HG03064 (cell line): ENCODE measurements around the gene DIP2B.
A peak's percentile ranks its signal among the peaks of the same experiment; 100 is the strongest.

ENCODE experiments used
- ATAC-seq: cut with Tn5 transposase; IDR thresholded peaks from one replicate; pipeline ENCODE4 v1.9.1; 2021; ENCODE audit warnings: low read depth; ENCODE audit not compliant: unreplicated experiment

DIP2B gene

DNA sequence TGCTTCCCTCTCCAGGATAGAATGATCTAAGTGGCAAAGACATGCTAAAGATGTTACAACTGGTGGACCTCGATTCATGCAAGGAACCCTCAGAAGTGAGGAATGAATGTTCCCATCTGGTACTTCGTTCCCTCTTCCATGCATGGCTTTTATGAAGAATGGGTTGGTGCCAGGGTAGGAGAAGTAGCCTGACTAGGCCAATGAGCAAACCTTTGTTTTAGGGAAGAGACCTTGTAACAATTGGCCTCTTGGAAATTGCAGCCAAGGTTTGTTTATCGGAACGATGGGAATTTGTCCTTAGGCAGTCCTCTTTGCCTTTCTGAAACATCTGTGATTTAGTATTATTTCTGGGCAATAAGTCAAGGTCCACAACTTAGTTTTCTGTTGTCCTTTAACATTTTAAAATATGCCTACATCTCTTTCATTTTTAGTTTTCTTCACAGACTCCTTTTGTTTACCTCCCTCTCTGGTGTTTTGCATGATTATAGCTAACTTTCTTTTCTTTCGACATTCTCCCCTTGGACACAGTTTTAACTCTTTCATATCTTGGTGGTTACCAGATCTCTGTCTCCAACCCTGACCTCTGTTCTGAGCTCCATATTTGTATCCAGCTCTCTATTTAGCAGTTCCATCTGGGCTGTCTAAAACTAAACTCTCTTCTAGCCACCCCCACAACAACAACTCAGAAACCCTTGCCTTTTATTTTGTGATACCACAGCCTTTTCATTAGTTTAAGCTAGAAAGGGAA lies 70.0 kb downstream of the DIP2B start:
- no peak for ATAC-seq

DNA sequence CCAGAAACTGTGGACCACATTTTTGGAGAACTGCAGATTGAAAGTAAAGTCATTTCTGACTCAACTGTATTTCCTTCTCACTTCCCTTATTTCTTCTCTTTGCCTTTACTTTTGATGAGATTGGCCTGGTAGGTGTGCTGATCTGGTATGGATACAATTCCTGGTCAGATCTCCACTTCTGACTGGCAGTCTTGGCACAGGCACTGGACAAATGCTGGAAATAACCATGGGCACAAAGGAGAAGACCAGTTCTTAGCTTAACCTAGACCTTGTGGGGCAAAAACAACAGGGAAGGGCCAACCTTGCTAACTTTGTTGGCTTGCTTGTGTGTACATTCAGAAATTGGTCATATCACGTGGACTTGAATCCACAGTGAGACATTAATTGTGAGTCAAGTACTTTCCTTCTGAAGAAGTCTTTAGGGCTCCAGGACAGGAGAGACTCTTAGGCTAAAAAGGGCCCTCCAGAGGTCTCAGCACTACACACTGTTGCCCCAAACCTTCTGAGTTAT lies 75.0 kb downstream of the DIP2B start:
- ATAC-seq: no peak

DNA sequence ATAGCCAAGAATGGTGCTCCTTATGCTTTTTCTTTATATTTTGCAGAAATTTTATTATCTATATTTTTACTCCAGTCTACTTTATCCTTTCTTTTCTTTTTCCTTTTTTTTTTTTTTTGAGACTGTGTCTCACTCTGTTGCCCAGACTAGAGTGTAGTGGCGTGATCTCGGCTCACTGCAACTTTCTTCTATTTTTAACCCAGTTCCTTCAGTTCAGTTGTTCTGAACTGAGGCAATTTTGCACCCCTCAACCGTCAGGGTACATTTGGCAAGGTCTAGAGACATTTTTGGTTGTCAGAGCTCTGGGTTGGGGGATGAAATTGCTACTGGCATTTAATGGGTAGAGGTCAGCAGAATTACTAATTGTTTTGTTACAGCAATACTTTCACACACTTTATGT lies 75.7 kb downstream of the DIP2B start:
- ATAC-seq: no peak

DNA sequence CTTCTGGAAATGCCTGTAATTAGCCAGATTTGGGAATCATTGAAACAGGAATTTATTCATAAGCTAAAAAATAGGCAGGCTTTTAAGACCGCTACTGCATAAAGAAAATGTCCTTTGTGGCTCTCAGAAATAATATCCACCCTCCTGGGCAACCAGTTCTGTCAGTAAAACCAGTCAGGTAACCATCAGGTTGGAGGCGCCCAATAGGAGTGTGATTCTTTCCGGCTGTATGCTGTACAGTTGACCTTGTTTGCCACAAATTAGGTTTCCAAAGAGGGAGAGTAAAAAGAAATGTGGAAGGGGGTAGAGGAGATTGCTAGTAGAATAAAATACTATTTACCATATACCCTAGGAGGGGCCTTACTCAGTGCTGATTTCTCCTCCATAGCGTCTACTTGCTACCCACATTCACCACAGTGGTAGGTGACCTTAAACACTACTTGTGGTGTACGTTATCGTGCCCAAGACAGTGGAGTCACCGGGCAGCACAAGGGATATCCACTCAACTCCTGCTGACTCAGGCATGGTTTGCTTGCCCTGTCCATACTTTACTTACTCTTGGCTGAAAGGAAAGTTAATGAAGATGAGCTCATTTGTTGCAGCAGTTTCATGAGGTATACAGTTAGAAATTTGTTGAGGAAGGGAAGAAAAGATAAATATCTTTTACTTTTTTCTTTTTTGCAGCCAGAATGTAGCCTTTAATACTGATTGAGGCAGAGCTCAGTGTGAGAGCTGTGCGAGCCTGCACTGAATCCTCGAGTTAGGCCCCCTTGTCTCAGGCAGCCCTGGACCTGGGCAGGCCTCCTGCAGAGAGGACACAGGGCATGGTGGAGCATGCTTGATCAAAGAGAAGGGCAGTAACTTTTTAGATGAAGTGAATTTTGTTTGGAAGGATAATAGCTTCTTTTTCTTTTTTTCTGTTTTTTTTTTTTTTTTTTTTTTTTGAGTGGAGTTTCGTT lies 76.7 kb downstream of the DIP2B start:
- no peak for ATAC-seq

DNA sequence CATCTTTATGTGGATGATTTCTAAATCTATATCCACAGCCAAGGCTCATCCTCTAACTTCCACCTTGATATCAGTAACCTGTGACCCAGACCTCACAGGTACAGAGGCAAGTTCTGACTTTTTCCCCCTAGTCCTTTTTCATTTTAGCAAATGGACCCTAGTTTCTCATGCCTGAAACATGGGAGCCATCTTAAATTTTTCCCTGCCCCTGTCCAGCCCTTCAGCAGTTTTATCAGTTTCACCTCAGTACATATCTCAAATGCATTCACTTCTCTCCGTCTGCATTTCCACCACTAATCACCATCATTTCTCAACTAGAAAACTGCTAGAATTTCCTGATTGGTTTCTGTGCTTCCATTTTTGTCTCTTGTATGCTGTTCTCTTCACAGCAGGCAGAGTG lies 79.3 kb downstream of the DIP2B start:
- ATAC-seq: no peak

DNA sequence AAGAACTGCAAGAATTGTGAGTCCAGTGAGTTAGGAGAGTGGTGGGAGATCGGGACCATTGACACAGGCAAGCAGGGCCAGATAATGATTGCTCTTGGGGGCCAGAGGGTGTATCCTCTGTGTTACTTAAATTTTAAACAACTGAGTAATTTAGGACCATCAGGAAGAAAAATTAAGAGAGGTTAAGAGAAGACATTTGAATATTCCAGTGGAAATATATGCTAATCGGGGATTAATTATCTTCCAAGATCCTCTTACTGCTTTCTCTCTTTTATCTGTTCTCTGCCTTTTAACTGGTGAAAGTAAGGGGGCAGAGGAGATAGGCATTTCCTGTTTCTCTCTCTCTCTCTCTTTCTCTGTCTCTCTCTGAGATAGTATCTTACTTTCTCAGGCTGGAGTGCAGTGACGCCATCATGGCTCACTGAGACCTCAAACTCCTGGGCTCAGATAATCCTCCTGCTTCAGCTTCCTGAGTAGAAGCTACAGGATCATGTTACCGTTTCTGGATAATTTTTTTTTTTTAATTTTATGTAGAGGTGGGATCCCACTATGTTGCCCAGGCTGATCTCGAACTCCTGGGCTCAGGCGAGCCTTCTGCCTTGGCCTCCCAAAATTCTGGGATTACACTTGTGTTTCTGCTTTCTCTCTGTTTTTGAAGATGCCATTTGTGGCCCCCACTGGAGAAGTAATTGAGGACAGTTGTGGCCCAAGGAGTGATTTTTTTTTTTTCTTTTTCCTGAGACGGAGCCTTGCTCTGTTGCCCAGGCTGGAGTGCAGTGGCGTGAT lies 85.1 kb downstream of the DIP2B start:
- ATAC-seq: no peak

DNA sequence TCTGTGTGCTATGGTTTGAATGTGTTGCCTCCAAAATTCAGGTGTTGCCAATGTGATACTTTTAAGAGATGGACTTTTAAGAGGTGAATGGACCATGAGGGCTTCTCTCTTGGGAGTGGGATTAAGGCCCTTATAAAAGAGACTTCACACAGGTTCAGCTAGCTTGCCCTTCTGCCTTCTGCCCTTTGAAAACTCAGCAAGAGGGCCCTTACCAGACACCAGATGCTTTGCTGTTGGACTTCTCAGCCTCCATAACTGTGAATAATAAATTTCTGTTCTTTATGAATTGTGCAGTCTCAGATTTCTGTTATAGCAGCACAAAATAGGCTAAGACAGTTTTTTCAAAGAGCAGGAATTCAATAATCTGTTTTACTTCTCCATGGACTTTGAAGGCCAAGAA lies 86.1 kb downstream of the DIP2B start:
- no peak for ATAC-seq

DNA sequence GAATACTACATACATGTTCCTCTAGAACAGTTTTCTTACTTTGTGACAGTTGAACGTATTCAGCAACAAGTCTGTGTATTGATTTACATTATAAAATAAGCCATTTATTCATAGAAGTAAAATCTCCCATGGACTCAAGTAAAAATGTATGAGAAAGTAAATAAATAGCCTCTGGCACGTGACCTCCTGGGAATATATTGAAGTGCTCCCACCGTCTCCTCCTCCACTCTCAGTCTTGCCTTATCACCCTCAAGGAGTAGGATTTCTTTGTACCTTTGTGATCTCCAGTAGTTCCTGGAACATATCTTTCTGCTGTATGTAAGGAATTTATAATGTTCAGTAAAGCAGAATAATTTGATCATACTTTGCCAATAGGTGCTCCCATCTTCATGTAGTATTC lies 90.9 kb downstream of the DIP2B start:
- no peak for ATAC-seq

DNA sequence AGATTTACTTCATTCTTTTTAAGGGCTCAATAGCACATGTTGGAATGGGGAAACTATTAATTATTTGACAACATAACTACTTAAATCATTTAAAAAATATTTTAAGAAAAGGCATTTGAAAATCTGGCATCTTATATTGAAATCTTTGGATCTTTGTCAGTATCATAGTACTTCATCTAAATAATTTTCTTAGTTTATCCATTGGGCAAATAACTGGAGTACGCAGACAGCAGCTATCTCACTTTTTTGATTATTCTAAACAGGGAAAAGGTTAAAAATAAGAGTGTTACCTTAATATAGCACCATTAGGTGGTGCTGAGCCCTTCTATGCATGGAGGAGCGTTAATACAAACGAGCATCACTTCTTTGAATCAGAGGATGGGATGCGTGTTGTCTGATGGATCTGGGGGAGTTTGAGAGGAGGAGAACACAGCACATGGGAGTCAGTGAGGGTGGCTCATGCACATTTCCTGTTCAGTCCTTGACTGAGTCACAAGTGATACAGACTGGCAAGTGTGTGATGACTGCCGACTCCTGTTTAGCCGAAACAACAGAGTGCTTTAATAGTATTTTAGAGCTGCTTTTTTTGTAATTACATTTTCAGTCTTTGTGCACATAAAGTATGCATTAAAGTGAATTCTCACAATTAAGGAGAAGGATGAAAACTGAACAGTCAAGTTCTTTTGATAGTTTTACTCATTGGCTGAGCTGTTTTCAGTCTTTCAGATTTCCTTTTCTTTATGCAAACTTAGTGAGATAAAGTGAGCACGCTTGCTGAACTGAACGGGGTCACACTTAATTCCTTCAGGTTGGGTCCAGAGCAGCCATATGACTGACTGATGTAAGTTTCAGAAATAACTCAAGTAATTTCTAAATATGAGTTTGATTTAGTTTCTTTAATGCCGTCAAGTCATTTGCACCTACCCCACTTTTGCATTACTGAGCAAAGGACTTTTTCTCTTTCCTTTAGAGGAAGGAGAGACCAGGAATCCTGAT lies 92.7 kb downstream of the DIP2B start:
- peak; percentile 88 for ATAC-seq

DNA sequence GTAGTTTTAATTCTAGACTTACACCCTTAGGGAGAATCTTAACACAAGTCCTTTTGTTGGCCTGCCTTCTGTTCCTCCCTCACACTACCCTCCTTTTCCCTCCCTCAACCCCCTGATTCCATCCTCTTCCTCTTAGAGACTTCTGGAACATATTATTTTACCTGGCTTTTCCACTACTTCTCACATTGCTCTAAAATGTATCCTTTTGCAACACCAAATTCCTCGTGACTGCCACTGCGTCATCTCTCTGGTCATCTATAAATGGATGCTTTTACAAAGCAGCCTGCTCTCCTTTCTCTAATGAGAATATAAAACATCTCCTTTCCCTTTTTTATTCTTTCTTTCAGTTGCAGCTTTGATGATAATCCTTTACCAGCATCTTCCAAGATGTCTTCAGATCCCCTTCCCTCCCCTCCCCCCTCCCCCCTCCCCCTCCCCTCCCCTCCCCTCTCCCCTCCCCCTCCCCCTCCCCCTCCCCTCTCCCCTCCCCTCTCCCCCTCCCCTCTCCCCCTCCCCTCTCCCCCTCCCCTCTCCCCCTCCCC lies 93.6 kb downstream of the DIP2B start:
- ATAC-seq: no peak

DNA sequence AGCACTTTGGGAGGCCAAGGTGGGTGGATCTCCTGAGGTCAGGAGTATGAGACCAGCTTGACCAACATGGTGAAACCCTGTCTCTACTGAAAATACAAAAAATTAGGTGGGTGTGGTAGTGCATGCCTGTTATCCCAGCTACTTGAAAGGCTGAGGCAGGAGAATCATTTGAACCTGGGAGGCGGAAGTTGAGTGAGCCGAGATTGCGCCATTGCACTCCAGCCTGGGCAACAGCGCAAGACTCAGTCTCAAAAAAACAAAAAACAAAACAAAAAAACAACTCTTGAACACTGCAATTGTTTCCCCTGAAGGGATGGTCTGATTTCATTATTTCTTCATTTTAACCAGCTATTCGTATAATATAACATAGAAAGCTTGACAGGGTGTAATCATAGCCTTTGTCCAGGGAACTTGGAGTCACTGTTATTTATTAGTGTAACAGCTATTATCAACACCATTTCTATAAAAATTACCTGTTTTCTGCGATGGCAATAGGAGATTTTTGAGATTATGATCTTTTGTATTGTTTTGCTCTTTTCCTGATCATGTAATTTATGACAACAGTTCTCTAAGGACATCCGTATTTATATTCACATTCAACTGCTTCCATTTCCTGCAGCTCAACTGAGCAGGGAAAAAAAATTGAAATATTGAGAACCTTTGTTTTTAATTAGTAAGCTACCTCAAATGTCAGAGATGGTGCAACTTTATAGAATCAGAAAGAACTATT lies 94.7 kb downstream of the DIP2B start:
- no peak for ATAC-seq

DNA sequence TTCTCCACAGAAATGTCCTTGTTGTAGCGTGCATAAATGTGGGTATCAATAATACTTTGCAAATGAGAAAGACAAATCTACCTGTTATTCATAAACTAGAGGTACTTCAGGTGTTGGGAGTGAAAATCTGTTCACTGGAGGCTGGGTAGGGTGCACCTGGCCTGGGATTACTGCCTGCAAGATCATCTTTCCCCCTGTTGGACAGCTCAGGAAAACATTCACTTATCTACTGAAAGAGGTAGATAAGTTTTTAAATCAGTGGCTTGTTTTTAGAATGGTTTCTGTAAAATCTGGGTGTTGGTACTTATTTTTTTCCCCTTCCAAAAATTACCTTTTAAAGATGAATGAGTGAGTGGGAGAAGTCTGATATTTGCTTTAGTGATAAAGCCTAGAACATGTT lies 95.6 kb downstream of the DIP2B start:
- ATAC-seq: no peak

DNA sequence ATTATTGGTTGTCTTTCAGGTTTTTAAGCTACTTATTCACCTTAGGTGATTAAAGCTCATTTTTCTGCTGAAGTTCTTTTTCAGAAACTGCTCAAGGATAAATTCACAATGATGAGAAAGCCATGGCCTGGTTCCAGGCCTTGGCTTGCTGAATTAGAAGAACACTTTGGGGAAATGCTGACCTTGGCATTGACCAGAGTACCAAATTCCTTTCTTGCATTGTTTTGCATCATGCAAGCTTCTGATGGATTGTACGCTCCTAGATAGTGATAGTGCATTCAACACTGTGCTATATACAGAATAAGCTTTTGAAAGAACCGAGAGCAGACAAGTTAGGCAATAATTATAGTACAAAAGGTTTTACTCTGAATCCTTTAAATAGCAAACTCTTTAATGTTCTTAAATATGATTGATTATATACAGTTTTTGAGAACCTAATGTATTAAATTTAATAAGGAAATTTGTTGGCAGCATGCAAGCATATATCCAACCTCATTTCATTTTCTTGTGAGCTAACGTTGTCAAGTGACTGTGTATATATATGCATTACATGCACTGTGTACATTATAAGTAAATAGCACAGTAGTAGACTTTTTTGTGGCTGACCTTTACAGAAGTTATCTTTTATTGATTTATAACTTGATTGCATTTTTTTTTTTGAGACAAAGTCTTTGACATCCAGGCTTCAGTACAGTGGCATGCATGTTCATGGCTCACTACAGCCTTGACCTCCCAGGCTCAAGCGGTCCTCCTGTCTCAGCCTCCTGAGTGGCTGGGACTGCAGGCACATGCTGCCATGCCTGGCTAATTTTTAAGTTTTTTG lies 99.2 kb downstream of the DIP2B start:
- ATAC-seq: no peak

DNA sequence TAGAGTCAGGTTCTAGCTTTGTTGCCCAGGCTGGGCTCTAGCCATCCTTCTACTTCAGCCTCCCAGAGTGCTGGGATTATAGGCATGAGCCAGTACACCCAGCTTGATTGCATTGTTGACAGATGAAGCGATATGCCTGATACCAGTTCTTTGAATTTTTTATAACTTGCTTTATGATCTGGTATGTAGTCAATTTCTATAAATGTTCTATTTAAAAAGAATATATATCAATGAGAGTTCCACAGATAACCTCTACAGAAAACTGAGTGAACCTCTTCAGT lies 99.8 kb downstream of the DIP2B start:
- ATAC-seq: no peak

DNA sequence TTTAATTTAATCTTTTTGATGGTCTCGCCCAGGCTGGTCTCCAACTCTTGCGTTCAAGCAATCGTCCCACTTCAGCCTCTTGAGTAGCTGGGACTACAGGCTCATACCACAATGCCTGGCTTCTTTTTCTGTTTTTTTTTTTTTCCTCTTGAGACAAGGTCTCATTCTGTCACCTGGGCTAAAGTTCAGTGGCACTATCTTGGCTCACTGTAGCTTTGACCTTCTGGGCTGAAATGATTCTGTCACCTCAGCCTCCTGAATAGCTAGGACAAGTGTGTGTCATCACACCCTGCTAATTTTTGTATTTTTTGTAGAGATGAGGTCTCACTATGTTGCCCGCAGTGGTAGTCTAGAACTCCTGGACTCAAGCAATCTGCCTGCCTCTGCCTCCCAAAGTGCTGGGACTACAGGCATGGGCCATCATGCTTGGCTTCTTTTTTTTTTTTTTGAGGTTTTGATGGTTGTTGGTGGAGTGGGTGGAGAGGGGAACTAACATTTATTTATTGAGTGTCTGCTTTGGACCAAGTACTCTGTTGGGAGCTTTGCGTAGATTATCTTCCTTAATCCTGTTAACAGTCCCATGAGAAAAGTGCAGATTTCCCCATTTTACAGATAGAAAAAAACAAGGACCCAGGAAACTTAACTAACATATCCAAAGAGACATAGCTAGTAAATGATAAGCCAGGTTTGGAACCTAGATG lies 102.0 kb downstream of the DIP2B start:
- no peak for ATAC-seq

DNA sequence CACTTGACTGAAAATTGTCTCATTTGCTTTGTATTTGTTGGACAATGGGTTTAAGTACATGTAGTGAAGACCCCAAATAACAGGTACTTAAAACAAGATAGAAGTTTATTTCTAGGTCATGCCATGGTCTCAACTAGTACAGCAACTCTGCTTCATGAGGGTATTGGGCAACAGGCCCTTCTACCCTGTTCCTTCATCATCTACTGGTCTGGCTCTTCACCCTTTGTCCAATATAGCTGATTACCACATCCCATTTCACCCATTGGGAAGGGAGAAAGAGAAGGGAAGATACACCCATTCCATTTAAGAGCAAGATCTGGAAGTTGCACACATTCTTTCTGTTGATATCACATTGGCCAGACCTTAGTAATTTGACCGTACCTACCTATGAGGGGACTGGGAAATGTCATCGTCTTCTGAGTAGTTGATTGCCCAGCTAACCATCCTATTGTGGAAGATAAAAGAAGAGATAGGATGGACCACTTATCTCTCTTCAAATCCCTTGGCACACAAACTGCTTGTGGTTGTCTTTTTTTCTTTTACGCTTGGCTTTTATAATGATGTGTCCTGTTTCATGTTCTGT lies 104.6 kb downstream of the DIP2B start:
- no peak for ATAC-seq

DNA sequence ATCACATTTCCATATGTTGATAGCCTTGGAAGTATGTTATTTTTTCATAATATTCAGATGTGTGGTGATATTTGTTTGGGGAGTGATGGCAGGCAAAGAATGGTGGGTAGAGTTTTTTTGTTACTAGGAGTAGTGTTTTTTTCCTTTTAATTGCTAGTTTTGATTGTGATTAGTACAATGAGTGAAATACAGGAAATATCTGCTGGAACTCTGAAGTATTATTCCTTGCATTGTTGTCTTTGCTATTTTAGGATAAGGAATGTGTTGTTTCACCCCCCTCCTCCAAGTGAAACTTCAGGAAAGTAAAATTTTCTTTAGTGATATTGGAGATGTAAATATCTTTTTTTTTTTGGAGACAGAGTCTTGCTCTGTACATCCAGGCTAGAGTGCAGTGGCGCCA lies 105.4 kb downstream of the DIP2B start:
- ATAC-seq: no peak
